COR-L47 (cell line): ENCODE measurements around the gene GRIA4.
A peak's percentile ranks its signal among the peaks of the same experiment; 100 is the strongest.
"Not testable (repeated sequence)": the region's sequence is repeated elsewhere in the genome, so short reads cannot be mapped to it uniquely, and the experiment has no call there.

Experiments
- DNase-seq: peaks from one replicate; lab custom pipeline; 2025; lab: John Stamatoyannopoulos, UW

Gene GRIA4

DNA sequence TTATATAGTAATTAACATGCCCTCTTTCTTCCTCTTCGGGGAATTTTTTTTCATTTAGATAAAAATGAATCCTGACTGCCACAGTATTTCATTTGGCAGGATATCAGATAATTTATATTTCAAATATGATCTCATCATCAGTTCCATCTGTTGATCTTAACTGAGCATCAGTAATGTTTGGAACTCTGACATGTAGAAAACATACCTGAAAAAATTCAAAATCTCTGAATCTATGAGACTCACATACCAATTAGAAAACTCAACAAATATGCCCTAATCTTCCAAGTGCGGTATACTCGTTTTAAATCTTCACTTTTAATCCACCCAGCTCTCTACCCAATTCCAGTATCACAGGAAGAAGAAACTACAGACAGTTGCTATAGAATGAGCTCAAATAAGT, 250.2 kb downstream of the GRIA4 start:
- DNase-seq = no peak

GRCh38 chr11:105861225-105861624, 251.4 kb downstream of the GRIA4 start:
- peak; percentile 33 for DNase-seq

- peak; percentile 40 for DNase-seq
Observed at GRCh38 chr11:105862736-105863367, 253.0 kb downstream of the GRIA4 start.

- no peak for DNase-seq
Observed at GRCh38 chr11:105863523-105863922, 253.7 kb downstream of the GRIA4 start.

- DNase-seq = no peak
Observed at GRCh38 chr11:105867742-105868141, 257.9 kb downstream of the GRIA4 start.

DNA sequence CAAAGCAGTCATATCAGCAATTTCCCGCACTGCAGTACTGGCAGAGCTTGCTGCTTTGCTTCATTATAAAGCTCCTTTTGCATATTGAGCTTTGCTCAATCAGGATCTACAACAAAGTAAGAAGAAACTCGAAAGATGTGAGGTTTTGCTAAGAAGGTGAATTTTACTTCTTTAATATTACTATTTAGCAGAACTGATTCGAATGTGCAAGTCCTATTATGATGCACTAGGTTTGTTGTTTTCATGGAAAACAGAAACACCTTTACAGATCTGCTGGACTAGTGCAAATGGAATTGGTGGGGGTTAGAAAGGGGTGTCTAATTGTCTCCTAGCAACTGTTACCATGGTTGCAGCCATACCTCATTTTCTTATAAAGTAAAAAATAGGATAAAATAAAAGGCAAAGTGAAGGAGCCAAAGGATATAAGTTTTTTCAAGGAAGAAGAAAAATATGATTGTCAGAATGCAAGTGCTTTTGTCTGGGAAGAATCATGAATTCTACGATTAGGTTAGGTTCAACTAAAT, 259.0 kb downstream of the GRIA4 start:
- no peak for DNase-seq

GRCh38 chr11:105870516-105871113, 260.7 kb downstream of the GRIA4 start:
- DNase-seq = no peak

GRCh38 chr11:105878510-105878909, 268.6 kb downstream of the GRIA4 start:
- DNase-seq = no peak

DNA sequence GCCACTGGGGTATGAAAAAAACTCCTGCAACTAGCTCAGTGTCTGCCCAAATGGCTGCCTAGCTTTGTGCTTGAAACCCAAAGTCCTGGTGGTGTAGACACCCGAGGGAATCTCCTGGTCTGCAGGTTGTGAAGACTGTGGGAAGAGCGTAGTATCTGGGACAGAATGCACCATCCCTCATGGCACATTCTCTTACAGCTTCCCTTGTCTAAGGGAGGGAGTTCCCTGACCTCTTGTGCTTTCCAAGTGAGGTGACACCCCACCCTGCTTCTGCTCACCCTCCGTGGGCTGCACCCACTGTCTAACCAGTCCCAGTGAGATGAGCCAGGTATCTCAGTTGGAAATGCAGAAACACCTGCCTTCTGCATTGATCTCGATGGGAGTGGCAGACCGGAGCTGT, 269.1 kb downstream of the GRIA4 start:
- DNase-seq = not testable (repeated sequence)

DNA sequence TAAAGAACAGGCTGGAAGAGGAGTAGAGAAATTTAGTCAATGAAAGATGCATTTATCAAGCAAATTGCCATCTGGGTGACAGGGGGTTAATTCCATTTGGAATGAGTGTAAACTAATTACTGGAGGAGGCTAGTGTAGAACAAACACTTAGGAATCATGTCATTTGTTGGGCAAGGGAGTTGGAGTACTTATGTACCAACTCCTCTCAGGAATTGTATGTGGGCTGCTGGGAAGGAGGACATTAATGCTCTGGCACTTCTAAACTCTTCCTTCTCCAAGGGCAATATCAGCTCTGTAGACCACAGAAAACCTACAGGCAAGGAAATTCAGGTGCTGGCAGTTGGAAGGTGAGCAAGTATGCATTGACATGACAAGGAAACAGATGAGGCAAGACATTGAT, 271.2 kb downstream of the GRIA4 start:
- DNase-seq = no peak

DNA sequence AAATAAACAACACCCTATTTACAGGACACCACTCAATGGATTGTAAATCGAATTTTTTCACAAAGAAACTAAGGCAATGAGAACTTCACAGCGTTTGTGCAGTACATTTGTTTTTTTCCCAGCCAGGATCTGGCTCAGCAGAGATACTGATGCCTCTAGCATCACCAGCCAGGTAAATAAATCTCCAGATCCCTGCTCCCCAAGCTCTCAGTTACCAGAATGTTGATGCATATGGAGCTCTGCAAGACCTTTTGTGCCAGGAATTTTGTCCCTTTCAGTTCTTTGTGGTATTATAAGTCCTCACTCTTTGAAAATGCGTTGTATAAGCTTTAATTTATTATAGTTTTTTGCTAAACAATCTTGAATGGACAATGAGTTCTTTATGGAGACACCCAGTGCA, 274.6 kb downstream of the GRIA4 start:
- no peak for DNase-seq

DNA sequence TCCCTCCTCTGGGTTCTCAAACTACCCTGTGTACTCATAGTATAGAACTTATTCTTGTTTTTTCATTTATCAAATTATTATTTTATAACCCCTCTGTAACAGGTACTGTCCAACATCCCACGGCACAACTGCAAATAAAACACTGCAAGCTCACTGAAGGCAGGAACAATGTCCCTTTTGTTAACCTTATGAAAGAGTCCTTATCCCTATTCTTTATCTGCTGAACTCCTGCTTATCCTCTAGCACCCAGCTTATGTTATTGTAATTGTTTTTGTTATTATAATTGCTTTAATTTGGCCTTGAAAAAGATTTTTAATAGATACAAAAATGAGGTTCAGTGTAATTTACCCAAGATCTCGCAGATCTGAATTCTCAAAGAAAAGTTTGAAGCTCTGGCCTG, 281.8 kb downstream of the GRIA4 start:
- DNase-seq = no peak

GRCh38 chr11:105897161-105897560, 287.3 kb downstream of the GRIA4 start:
- no peak for DNase-seq

GRCh38 chr11:105899772-105900171, 289.9 kb downstream of the GRIA4 start:
- no peak for DNase-seq

- DNase-seq = no peak
Observed at GRCh38 chr11:105900515-105901035, 290.7 kb downstream of the GRIA4 start.

GRCh38 chr11:105903113-105903512, 293.2 kb downstream of the GRIA4 start:
- DNase-seq = no peak

- no peak for DNase-seq
Observed at GRCh38 chr11:105906517-105906916, 296.6 kb downstream of the GRIA4 start.

GRCh38 chr11:105907319-105907718, 297.4 kb downstream of the GRIA4 start:
- no peak for DNase-seq

DNA sequence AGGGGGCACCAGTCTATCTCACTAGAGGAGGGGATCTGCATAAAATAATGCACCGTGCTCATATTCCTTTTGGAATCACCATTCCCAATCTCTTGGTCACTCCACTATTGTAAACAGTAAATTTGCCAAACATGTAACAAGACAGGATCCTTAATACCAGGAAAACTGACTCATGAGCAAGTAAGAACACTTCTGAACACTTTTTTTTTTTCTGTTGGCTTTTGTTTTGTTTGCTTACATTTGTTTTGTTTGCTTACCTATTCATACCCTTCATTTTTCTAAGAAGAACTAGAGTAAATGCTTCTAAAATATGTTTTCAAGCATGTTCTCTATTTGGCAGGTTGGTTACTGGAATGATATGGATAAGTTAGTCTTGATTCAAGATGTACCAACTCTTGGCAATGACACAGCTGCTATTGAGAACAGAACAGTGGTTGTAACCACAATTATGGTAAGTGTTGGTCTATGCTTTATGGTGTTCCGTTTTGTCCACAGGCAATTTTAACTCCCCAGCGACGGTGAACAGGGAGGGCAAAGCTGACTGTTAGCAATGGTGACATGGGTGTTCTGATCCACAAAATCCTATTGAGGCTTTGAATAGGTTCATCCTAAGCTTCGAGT, 300.3 kb downstream of the GRIA4 start:
- DNase-seq = no peak

GRCh38 chr11:105911454-105911853, 301.6 kb downstream of the GRIA4 start:
- DNase-seq = no peak

DNA sequence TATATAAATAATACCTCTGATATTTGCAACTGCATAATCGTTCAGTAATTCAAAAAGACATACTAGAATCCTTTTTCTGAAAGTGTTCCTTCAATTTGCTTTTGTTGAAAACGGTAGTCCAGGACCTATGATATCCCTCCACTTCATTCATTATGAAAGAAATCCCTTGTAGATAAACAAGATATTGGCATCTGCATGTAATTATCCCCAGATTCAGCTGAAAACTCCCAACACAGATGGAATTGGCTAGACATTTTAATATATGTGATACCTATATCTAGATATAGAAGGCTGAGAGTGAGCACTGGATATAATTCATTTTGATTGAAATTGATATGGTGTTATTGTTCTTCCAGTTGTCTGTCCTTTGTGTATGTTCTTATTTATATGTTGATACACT, 302.8 kb downstream of the GRIA4 start:
- no peak for DNase-seq

- DNase-seq = peak; percentile 43
Observed at GRCh38 chr11:105915021-105915420, 305.1 kb downstream of the GRIA4 start.

DNA sequence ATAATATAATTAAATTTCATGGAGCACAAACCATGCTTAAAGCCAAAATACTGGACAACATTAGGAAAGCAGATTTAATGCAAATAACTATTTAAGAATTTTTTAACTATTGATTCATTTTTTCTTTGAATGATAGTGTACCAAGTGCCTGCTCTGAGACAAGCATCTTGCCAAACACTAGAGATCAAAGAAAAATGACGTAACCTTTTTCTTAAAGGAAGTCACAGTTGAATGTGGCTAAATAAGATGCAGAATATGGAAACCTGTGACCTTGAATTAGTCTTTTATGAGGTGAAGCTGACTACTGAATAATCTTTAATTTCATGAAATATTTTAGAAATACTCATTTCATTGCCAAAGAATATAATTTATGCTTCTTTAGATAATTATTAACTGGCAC, 308.2 kb downstream of the GRIA4 start:
- DNase-seq = no peak
